Neuronal stem cell (in vitro differentiated cells): ENCODE measurements around the gene EFNA1. TPM values are rescaled to one million over a fixed set of nuclear protein-coding genes. Genes with fewer than 3 reads are reported as not detected.

Source experiments
- DNase-seq: peaks from one replicate; pipeline ENCODE4 v3.0.0-alpha.2; 2013; ENCODE audit warnings: low spot score
- H2AFZ ChIP-seq: one replicate; pipeline ENCODE4 v1.6.1; 2013; ENCODE audit warnings: mild to moderate bottlenecking, low read length, inconsistent platforms
- H2AK5ac ChIP-seq: 2 replicates; pipeline ENCODE4 v1.6.1; 2013; ENCODE audit warnings: low read depth, mild to moderate bottlenecking, inconsistent platforms, low read length, moderate library complexity, mixed read lengths
- H2BK120ac ChIP-seq: 2 replicates; pipeline ENCODE4 v1.6.1; 2013; ENCODE audit warnings: low read depth, mild to moderate bottlenecking, inconsistent platforms, low read length, moderate library complexity, mixed read lengths
- H2BK12ac ChIP-seq: one replicate; pipeline ENCODE4 v1.6.1; 2013; ENCODE audit warnings: low read length, inconsistent platforms
- H2BK15ac ChIP-seq: 2 replicates; pipeline ENCODE4 v1.6.1; 2013; ENCODE audit warnings: mild to moderate bottlenecking, low read length, inconsistent platforms, mixed read lengths
- H2BK5ac ChIP-seq: one replicate; pipeline ENCODE4 v1.6.1; 2013; ENCODE audit warnings: inconsistent platforms, mild to moderate bottlenecking, low read length, moderate library complexity
- H3K14ac ChIP-seq: one replicate; pipeline ENCODE4 v1.6.1; 2013; ENCODE audit warnings: low read length, inconsistent platforms
- H3K18ac ChIP-seq: 2 replicates; pipeline ENCODE4 v1.6.1; 2013; ENCODE audit warnings: low read length, inconsistent platforms
- H3K23ac ChIP-seq: 2 replicates; pipeline ENCODE4 v1.6.1; 2013; ENCODE audit warnings: low read depth, mild to moderate bottlenecking, mixed read lengths, low read length, inconsistent platforms; ENCODE audit not compliant: poor library complexity
- H3K27ac ChIP-seq: replicated peaks from 3 replicates; pipeline ENCODE4 v1.5.1; 2013; ENCODE audit warnings: low read length, inconsistent platforms
- H3K27me3 ChIP-seq, 3 experiments: 2 replicates each; pipeline ENCODE4 v1.6.1; 2013; ENCODE audit warnings: low read length in 3 of 3, mild to moderate bottlenecking in 2 of 3, inconsistent platforms in 1 of 3, low read depth in 1 of 3, mixed read lengths in 1 of 3, moderate library complexity in 1 of 3; ENCODE audit not compliant: control insufficient read depth in 3 of 3, insufficient read depth in 3 of 3
- H3K36me3 ChIP-seq, 2 donors: replicated peaks in 1 of 2; 2 replicates each; pipeline ENCODE4 v1.6.1; 2013; ENCODE audit warnings: low read length in 2 of 2; ENCODE audit not compliant: control insufficient read depth in 2 of 2, insufficient read depth in 2 of 2
- H3K4ac ChIP-seq: 2 replicates; pipeline ENCODE4 v1.6.1; 2013; ENCODE audit warnings: inconsistent platforms, mild to moderate bottlenecking, low read length, moderate library complexity
- H3K4me1 ChIP-seq, 2 donors: 1 replicate in 1 of 2; 2 replicates in 1 of 2; pipeline ENCODE4 v1.6.1; 2013; ENCODE audit warnings: low read length in 2 of 2, low read depth in 1 of 2; ENCODE audit not compliant: control insufficient read depth in 2 of 2, insufficient read depth in 1 of 2
- H3K4me2 ChIP-seq: one replicate; pipeline ENCODE4 v1.6.1; 2013; ENCODE audit warnings: mild to moderate bottlenecking, low read length, inconsistent platforms; ENCODE audit not compliant: insufficient read depth, poor library complexity, severe bottlenecking
- H3K4me3 ChIP-seq, 2 donors: 2 replicates each; pipeline ENCODE4 v1.5.1; 2013; ENCODE audit warnings: low read length in 2 of 2, mild to moderate bottlenecking in 2 of 2, inconsistent platforms in 1 of 2, moderate library complexity in 1 of 2
- H3K79me1 ChIP-seq: one replicate; pipeline ENCODE4 v1.6.1; 2013; ENCODE audit warnings: low read depth, mild to moderate bottlenecking, inconsistent platforms, low read length, moderate library complexity
- H3K9ac ChIP-seq: one replicate; pipeline ENCODE4 v1.6.1; 2013; ENCODE audit warnings: mild to moderate bottlenecking, low read depth, low read length, inconsistent platforms; ENCODE audit not compliant: poor library complexity
- H3K9me3 ChIP-seq, 2 donors: replicated peaks in 1 of 2; 2 replicates each; pipeline versions ENCODE3 to v1.6.1; 2013; ENCODE audit warnings: low read length in 2 of 2, mild to moderate bottlenecking in 2 of 2, inconsistent platforms in 1 of 2, low read depth in 1 of 2, mixed read lengths in 1 of 2, moderate library complexity in 1 of 2; ENCODE audit not compliant: control insufficient read depth in 2 of 2, insufficient read depth in 1 of 2
- H4K8ac ChIP-seq: one replicate; pipeline ENCODE4 v1.6.1; 2013; ENCODE audit warnings: low read depth, mild to moderate bottlenecking, inconsistent platforms, low read length, moderate library complexity
- H4K91ac ChIP-seq: one replicate; pipeline ENCODE4 v1.6.1; 2013; ENCODE audit warnings: low read length, low read depth, mild to moderate bottlenecking, inconsistent platforms; ENCODE audit not compliant: poor library complexity
- WGBS, 2 donors: extraction: QIAGEN DNeasy Blood & Tissue Kit; methylation state at CpG; one replicate each; pipeline ENCODE4 v1.1.7; 2013; ENCODE audit warnings: missing lambda C conversion rate in 2 of 2, mixed read lengths in 1 of 2; ENCODE audit not compliant: insufficient read length in 2 of 2, insufficient replicate concordance in 1 of 2; ENCODE audit errors: extremely low coverage in 2 of 2; 5-methylcytosine and 5-hydroxymethylcytosine counted together
- small RNA-seq: library from polyadenylated mRNA; stranded (forward); fragments of <200 nt; extraction: miRNeasy Mini kit (QIAGEN cat#:217004); gene quantifications from one replicate; pipeline ENCODE3, GENCODE V24; 2013; ENCODE audit not compliant: insufficient read depth

The EFNA1 gene

DNA sequence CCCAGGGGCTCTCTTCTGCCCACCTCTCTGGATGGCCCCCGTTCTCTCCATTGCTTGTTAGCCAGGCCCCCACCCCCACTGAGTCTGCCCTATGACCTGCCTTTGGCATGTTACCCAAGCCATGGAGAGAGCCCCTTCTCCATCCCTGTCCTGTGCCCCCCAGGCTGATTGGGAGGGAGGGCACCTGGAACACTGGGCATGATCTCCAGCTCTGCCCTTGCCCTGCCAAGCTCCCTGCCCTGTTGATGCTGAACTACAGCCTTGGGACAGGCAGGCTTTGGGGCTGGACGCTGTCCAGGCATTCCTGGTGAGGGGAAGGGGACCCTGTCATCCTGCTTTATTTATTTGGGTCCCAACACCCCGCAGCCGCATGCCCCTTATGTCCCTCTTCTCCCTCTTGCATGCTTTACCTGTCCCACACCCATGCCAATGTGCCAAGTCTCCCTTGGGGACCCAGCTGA is 56.7 kb downstream of the EFNA1 start:
- Histone ChIP-seq H2BK120ac (no peak overlapping the region), H4K8ac (no peak overlapping the region), H3K4me2 (no peak overlapping the region), H3K79me1 (peaks cover 6% of the 10 kb centered on the region), H2BK15ac (no peak overlapping the region), H3K4ac (no peak overlapping the region), H3K23ac (peak overlapping the region; percentile 89), H4K91ac (no peak overlapping the region), H3K14ac (peak overlapping the region; percentile 56), H3K4me3 (no peak overlapping the region), H3K9me3 (no peaks in the 10 kb centered on the region), H3K18ac (peak overlapping the region; percentile 28), H3K27ac (no peak overlapping the region), H2AK5ac (no peak overlapping the region), H3K27me3 (no peaks in the 10 kb centered on the region), H3K9ac (peak overlapping the region; percentile 81), H2BK5ac (no peak overlapping the region), H2AFZ (no peak overlapping the region), H3K36me3 (peaks cover 12 to 21% of the 10 kb centered on the region in 2 donors), H3K4me1 (peaks cover 0 to 2% of the 10 kb centered on the region in 2 donors), H2BK12ac (no peak overlapping the region)
- DNase-seq, result no peak
- WGBS, 2 donors, result no CpG with 5 or more reads among the region's 4 CpGs

Small RNAs within 50 kb of the gene (small RNA-seq; reads per million reads assigned to genes)
- gene HMGN2P18, result not detected
- not detected for gene RF00019
